ENCODE measurements around the gene CDX1. TPM values are rescaled to one million over a fixed set of nuclear protein-coding genes. Genes with fewer than 3 reads are reported as not detected.

The CDX1 gene
- total and polyA plus RNA-seq, 12 donors = 0.11 to 0.32 (median 0.23) TPM; not detected in 7

DNA sequence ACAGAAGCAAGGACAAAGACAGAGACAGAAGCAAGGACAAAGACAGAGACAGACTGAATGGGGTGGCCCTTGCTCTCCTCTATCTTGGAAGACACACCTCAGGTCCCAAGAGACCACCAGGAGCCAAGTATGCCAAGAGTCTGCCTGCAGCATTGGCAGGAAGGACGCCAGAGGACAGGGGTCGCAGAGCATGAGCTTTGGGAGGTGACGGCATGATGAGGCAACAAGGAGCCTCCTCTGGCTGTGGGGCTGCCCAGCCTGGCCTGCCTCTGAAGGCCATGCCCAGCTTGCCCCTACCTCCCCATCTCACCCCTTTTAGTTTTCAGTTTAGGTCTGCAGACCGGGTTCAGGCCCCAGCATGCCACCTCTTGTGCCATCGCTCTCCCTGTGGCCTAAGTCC lies 28.6 kb upstream of the CDX1 start:
- H3K36me3 ChIP-seq (replicated peaks in 1 of 2) = peaks cover 0 to 3% of the 10 kb centered on the region in 2 donors
- no peaks in the 10 kb centered on the region for H3K9me3 ChIP-seq (replicated peaks in 1 of 3)
- no peaks in the 10 kb centered on the region for H3K27me3 ChIP-seq
- intact Hi-C loops (cut with DNase I) = no loop called here
- 68 to 91% (median 71%) methylated on average over 5 of the region's 5 CpGs for WGBS, 4 donors
- peak in 3 of 7 donors; percentile 35 to 50 (median 45) for DNase-seq
- H3K4me1 ChIP-seq (replicated peaks in 1 of 2) = peaks cover 22 to 56% of the 10 kb centered on the region in 2 donors
- peak overlapping the region in 4 of 5 donors; percentile 15 to 92 (median 64) for H3K27ac ChIP-seq
- H3K4me3 ChIP-seq = no peak overlapping the region
- TF ChIP-seq, protein P1, sequence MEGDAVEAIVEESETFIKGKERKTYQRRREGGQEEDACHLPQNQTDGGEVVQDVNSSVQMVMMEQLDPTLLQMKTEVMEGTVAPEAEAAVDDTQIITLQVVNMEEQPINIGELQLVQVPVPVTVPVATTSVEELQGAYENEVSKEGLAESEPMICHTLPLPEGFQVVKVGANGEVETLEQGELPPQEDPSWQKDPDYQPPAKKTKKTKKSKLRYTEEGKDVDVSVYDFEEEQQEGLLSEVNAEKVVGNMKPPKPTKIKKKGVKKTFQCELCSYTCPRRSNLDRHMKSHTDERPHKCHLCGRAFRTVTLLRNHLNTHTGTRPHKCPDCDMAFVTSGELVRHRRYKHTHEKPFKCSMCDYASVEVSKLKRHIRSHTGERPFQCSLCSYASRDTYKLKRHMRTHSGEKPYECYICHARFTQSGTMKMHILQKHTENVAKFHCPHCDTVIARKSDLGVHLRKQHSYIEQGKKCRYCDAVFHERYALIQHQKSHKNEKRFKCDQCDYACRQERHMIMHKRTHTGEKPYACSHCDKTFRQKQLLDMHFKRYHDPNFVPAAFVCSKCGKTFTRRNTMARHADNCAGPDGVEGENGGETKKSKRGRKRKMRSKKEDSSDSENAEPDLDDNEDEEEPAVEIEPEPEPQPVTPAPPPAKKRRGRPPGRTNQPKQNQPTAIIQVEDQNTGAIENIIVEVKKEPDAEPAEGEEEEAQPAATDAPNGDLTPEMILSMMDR (IDR thresholded peaks at IDR 0.05) = no peak
- TF ChIP-seq POLR2A (IDR thresholded peaks at IDR 0.05) = no peak

DNA sequence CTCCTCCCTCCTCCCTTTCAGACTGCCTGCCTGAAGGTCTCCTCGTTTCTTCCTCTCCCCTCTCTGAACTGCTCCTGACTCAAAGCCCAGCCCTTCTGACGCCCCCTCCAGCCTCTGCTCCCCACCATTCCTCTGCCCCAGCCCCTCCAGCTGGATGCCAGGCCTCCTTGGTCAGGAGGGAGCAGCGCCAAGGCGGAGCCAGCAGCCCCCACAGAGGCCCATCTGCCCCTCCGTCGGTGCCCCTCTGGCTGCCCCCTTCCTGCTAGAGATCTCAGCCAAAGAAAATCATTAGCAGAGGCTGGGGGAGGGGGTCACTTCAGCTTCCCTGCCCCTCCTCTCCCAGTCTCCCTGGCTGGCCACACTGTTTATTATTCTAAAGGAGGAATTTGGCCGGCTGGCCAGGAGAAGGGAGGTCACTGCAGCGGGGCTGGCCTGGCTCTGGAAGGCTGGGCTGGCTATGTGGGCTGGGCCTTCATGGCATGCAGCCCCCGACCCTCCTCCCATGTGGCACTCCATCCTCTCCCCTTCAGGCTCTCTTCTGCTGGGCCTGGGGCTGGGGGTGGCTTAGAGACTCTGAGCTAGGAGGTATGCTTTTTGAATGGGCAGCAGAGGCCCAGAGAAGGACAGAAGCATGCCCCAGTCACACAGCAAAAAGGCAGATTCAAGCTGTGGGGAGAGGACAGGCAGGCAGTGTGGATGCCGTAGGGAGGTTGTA lies 27.9 kb upstream of the CDX1 start:
- intact Hi-C loops (cut with DNase I) = no loop called here
- Histone ChIP-seq H3K4me3 (no peak overlapping the region), H3K27ac (peak overlapping the region in 4 of 5 donors; percentile 23 to 92 (median 64)), H3K4me1 (replicated peaks in 1 of 2) (peaks cover 26 to 63% of the 10 kb centered on the region in 2 donors), H3K9me3 (replicated peaks in 1 of 3) (no peaks in the 10 kb centered on the region), H3K27me3 (no peaks in the 10 kb centered on the region), H3K36me3 (replicated peaks in 1 of 2) (peaks cover 0 to 3% of the 10 kb centered on the region in 2 donors)
- no peak for TF ChIP-seq POLR2A (IDR thresholded peaks at IDR 0.05)
- TF ChIP-seq, protein P1 (IDR thresholded peaks at IDR 0.05) = no peak
- 47 to 56% (median 52%) methylated on average over 6 to 10 of the region's 10 CpGs for WGBS, 4 donors
- peak; percentile 49 to 72 (median 65) for DNase-seq

DNA sequence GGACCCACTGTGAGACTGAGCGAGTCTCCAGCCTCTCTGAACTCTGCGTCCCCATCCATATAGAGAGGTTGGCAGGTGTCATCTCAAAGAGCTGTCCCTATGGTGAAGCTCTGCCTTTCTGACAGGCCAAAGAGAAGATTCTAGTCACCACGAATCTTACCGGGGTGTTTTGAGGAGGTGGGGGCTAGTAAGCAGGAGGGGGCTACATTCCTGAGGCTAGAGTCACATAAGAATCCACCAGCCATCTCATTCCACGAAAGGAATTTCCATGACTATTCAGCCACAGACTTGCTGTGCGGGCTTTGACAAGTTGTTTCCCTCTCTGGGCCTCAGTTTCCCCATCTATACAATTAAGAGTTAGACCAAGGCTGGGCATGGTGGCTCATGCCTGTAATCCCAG lies 27.2 kb upstream of the CDX1 start:
- DNase-seq = no peak
- intact Hi-C loops (cut with DNase I) = no loop called here
- peak overlapping the region in 4 of 5 donors; percentile 39 to 92 (median 64) for H3K27ac ChIP-seq
- peaks cover 30 to 69% of the 10 kb centered on the region in 2 donors for H3K4me1 ChIP-seq (replicated peaks in 1 of 2)
- no peaks in the 10 kb centered on the region for H3K27me3 ChIP-seq
- H3K9me3 ChIP-seq (replicated peaks in 1 of 3) = no peaks in the 10 kb centered on the region
- no peak overlapping the region for H3K4me3 ChIP-seq
- peaks cover 0 to 3% of the 10 kb centered on the region in 2 donors for H3K36me3 ChIP-seq (replicated peaks in 1 of 2)
- TF ChIP-seq POLR2A (IDR thresholded peaks at IDR 0.05) = no peak
- TF ChIP-seq, protein P1 (IDR thresholded peaks at IDR 0.05) = no peak
- WGBS, 4 donors = 76 to 79% (median 77%) methylated on average over 4 to 6 of the region's 6 CpGs

DNA sequence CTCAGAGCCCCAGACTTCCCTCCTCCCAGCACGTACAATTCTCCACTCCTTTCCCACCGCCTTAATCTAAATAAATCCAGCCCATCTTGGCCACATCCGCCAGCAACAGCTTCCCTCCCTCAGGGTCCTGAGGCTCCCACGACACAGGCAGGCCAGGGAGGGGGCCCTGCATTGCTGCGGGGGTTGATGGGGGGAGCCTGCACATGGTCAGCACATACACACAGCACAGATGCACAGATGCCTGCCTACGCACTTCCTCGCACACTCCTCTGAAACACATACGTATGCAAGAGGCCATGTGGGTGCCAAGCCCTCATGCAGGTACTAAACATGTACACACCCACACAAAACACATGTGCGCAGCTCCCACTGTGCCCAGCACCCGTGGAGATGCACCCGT lies 25.7 kb upstream of the CDX1 start:
- Histone ChIP-seq H3K4me3 (no peak overlapping the region), H3K27me3 (no peaks in the 10 kb centered on the region), H3K36me3 (replicated peaks in 1 of 2) (no peaks in the 10 kb centered on the region), H3K27ac (peak overlapping the region in 2 of 5 donors; percentile 82 to 92), H3K9me3 (replicated peaks in 1 of 3) (no peaks in the 10 kb centered on the region), H3K4me1 (replicated peaks in 1 of 2) (peaks cover 30 to 81% of the 10 kb centered on the region in 2 donors)
- intact Hi-C loops (cut with DNase I) = no loop called here
- DNase-seq = no peak
- 48 to 66% (median 57%) methylated on average over 5 to 11 of the region's 11 CpGs for WGBS, 4 donors
- no peak for TF ChIP-seq POLR2A (IDR thresholded peaks at IDR 0.05)
- TF ChIP-seq, protein P1 (IDR thresholded peaks at IDR 0.05) = no peak

Data from adrenal gland (tissue), 12 donors.